GM12801 (cell line): Measurements from ENCODE around the gene RHOC.

Experiments
- TF ChIP-seq, protein P1 (sequence below): IDR thresholded peaks from one replicate; pipeline ENCODE4 v1.5.1; 2011; ENCODE audit warnings: control low read depth; ENCODE audit not compliant: insufficient read length; ENCODE audit errors: extremely low read depth

Gene RHOC

DNA sequence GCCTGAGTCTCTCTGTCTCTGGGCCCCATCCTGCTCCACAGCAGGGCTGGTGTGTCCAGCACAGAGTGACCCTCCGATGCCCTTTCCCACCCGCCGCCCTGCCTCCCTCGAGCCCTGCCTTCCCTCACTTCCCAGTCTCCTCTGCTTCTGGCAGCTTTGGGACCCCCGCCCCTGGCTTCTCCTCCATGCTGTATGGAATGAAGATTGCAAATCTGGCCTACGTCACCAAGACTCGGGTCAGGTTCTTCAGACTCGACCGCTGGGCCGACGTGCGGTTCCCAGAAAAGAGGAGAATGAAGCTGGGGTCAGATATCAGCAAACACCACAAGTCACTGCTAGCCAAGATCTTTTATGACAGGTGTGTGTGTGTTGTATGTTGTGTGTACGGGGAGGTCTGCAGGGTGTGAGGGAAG lies 18.1 kb downstream of the RHOC start:
- TF ChIP-seq, protein P1, sequence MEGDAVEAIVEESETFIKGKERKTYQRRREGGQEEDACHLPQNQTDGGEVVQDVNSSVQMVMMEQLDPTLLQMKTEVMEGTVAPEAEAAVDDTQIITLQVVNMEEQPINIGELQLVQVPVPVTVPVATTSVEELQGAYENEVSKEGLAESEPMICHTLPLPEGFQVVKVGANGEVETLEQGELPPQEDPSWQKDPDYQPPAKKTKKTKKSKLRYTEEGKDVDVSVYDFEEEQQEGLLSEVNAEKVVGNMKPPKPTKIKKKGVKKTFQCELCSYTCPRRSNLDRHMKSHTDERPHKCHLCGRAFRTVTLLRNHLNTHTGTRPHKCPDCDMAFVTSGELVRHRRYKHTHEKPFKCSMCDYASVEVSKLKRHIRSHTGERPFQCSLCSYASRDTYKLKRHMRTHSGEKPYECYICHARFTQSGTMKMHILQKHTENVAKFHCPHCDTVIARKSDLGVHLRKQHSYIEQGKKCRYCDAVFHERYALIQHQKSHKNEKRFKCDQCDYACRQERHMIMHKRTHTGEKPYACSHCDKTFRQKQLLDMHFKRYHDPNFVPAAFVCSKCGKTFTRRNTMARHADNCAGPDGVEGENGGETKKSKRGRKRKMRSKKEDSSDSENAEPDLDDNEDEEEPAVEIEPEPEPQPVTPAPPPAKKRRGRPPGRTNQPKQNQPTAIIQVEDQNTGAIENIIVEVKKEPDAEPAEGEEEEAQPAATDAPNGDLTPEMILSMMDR, result no peak

DNA sequence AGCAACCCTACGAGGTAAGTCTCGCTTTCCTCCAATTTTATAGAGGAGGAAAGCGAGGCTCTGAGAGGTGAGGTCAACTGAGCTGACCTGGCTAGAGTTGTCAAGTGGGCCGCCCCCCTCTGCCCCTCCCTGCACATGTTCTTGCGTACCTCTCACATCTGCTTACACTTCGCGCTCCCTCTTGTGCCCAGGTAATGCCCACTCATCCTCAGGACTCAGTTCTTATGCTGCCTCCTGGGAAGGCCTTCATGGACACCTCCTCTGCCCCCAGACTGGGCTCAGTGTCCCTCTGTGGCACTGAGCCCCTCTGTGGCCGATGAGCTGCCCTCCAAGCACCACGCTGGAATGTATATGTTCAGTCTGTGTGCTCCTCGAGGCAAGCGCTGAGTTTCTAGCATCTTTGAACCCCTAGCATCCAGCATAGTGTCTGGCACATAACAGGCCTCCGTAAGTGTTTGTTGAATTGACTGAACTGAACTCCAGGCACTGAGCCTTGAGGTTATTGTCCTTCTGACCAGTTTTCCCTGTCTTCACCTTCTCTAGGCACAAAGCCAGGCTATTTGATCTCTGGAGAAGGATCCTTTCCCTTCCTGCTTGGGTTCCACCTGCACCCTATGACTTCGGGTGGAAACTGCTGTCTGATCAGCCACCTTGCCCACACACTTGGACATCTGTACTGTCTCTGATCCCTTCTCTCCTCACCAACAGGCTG lies 19.0 kb downstream of the RHOC start:
- TF ChIP-seq, protein P1, result no peak

DNA sequence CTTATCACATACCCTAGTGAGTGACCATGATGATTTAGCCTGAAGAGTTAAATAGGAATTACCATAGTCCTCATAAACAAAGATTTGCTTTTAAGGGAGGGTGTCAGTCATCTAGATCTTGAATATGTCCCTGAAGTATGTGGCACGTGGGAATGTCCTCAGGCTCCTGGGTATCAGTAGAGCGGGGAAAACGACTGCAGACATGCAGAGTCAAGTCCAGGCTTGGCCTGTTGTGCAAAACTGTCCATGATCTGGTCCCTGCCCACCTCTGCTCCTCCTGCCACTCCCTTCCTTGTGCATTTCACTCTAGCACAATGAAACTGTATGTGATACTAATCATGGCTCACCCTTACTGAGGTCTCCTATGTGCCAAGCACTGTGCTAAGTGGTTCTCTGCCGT lies 19.6 kb downstream of the RHOC start:
- TF ChIP-seq, protein P1, result no peak

DNA sequence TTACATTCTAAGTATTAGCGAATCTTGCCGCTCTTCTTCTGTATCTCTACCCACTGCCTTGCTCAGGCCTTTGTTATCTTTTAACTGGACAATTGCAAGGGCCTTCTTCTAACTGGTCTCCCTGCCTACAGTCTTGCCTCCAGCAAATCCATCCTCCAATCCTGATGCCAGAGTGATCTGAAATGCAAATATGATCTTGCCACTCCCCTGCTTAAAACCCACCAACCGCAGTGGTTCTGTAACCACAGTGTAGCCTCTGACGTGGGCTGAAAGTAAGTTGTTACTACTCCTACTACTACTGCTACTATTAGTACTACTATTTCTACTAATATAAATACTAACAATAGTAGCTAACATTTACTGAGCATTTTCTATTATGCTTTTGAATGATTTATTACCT lies 20.1 kb downstream of the RHOC start:
- TF ChIP-seq, protein P1, result no peak

DNA sequence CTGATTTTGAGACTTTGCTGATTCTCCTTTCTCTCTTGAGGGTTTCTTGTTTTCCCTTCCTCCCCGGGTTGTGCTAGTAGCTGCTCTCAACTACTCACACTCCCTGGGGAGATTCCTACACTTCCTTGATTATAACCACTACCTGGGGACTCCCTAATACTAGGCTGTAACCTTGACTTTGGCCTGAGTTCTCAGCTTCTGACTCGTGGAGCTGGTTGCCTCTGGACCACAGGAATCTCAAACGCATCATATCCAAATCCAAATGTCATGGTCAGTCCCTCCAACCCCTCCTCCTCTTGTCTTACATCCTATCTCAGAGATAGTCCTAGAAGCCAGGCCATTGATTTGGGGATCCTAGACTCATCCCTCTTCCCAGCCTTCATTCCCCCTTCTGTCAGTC lies 20.5 kb downstream of the RHOC start:
- TF ChIP-seq, protein P1, result no peak

DNA sequence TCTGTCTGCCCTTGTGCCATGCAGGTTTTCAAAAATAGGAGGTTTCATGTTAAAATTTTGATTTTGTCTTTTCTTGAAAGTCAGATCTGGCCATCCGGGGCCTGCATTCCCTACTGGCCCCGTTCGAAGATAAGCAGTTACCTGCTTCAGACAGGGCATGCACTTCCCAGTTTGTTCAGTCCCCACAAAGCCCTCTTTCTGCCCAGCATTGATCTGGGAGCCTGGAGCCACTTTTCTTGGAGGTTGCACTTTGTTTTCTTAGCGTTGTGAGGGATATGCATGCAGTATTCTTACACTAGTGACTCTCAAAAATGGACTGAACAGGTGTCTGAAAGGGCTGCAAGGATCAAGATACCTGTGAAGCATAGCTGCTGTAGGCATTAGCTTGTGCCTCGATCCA lies 21.0 kb downstream of the RHOC start:
- TF ChIP-seq, protein P1, result no peak

DNA sequence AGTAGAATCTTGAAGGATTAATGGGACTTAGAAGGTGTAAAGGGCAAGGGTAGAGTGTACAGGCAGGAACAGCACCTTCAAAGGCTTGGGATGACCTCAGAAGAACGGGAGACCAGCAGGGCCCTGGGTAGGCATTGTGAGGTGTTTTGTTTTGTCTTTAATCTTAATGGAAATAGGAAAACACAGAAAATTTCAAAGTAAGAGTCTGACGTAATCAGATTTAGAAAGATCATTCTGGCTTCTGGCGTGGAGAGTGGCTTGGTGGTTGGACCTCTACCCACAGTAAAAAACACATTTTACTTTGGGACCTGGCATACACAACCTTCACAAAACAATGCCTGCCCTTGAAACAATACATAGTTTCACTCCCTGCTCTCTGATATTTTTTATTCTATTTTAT lies 28.3 kb downstream of the RHOC start:
- TF ChIP-seq, protein P1, result no peak
